Suprapubic skin (tissue), 4 donors: ENCODE results near the gene TCERG1L. TPM values are rescaled to one million over a fixed set of nuclear protein-coding genes. Genes with fewer than 3 reads are reported as not detected.

Experiments used
- DNase-seq, 2 donors: peaks; one replicate each; pipeline ENCODE4 v3.0.0-alpha.2; 2019; ENCODE audit warnings: low spot score in 2 of 2
- H3K27ac ChIP-seq: fragments of 200-600 bp; sonication (generic); one replicate; pipeline ENCODE4 v1.5.1; 2019
- H3K27me3 ChIP-seq: fragments of 200-600 bp; sonication (generic); one replicate; pipeline ENCODE4 v1.5.1; 2019
- H3K36me3 ChIP-seq: fragments of 200-600 bp; sonication (generic); one replicate; pipeline ENCODE4 v1.5.1; 2019
- H3K4me1 ChIP-seq: fragments of 200-600 bp; sonication (generic); one replicate; pipeline ENCODE4 v1.5.1; 2019
- H3K4me3 ChIP-seq: fragments of 200-600 bp; sonication (generic); one replicate; pipeline ENCODE4 v1.5.1; 2019; ENCODE audit warnings: mild to moderate bottlenecking
- H3K9me3 ChIP-seq: fragments of 200-600 bp; sonication (generic); one replicate; pipeline ENCODE4 v1.5.1; 2019
- EP300 ChIP-seq: sonication (generic); formaldehyde crosslinking; IDR thresholded peaks from one replicate; pipeline ENCODE4 v1.6.1; 2017; ENCODE audit warnings: antibody characterized with exemption
- POLR2A ChIP-seq, 2 donors: fragments of 450-650 bp; IDR thresholded peaks; one replicate each; pipeline ENCODE4 v1.6.1; 2017; ENCODE audit warnings: antibody characterized with exemption in 2 of 2, mild to moderate bottlenecking in 2 of 2, moderate library complexity in 2 of 2
- POLR2AphosphoS5 ChIP-seq, 3 donors: sonication (generic); formaldehyde crosslinking; IDR thresholded peaks; one replicate each; pipeline ENCODE4 v1.6.1; 2017; ENCODE audit warnings: antibody characterized with exemption in 3 of 3
- WGBS: methylation state at CpG from one replicate; pipeline ENCODE4 v1.1.5; 2018; 5-methylcytosine and 5-hydroxymethylcytosine counted together
- total RNA-seq, 4 donors: library from RNA; depleted of rRNA; stranded (reverse); fragments of >200 nt; gene quantifications; one replicate each; pipeline ENCODE4 v1.1.0, GENCODE V29; 2016
- TF ChIP-seq, protein P1 (sequence below), 2 donors: fragments of 200-600 bp in 1 of 2; fragments of 450-650 bp in 1 of 2; sonication (generic) in 1 of 2; IDR thresholded peaks; one replicate each; pipeline ENCODE4 v1.5.1; 2016 to 2019; ENCODE audit warnings: antibody characterized with exemption in 2 of 2, mild to moderate bottlenecking in 1 of 2, moderate library complexity in 1 of 2

TCERG1L gene
- total RNA-seq, 4 donors from 2014 or later, result 0.32 to 1.0 (median 0.51) TPM

GRCh38 chr10:131269776-131270460 lies 41.6 kb downstream of the TCERG1L start:
- Histone ChIP-seq H3K4me3 (no peak overlapping the region), H3K27ac (no peak overlapping the region), H3K4me1 (no peaks in the 10 kb centered on the region), H3K27me3 (peaks cover 12% of the 10 kb centered on the region), H3K36me3 (no peaks in the 10 kb centered on the region), H3K9me3 (no peaks in the 10 kb centered on the region)
- no peak for TF ChIP-seq POLR2A (IDR thresholded peaks at IDR 0.05)
- no peak for TF ChIP-seq EP300
- TF ChIP-seq, protein P1, sequence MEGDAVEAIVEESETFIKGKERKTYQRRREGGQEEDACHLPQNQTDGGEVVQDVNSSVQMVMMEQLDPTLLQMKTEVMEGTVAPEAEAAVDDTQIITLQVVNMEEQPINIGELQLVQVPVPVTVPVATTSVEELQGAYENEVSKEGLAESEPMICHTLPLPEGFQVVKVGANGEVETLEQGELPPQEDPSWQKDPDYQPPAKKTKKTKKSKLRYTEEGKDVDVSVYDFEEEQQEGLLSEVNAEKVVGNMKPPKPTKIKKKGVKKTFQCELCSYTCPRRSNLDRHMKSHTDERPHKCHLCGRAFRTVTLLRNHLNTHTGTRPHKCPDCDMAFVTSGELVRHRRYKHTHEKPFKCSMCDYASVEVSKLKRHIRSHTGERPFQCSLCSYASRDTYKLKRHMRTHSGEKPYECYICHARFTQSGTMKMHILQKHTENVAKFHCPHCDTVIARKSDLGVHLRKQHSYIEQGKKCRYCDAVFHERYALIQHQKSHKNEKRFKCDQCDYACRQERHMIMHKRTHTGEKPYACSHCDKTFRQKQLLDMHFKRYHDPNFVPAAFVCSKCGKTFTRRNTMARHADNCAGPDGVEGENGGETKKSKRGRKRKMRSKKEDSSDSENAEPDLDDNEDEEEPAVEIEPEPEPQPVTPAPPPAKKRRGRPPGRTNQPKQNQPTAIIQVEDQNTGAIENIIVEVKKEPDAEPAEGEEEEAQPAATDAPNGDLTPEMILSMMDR (IDR thresholded peaks at IDR 0.05), result no peak
- no peak for TF ChIP-seq POLR2AphosphoS5 (IDR thresholded peaks at IDR 0.05)
- WGBS, result 77% methylated on average over 17 of the region's 17 CpGs
- DNase-seq, result peak in 1 of 2 donors; percentile 24

- Histone ChIP-seq H3K36me3 (no peaks in the 10 kb centered on the region), H3K27me3 (peaks cover 9% of the 10 kb centered on the region), H3K9me3 (no peaks in the 10 kb centered on the region), H3K4me3 (no peak overlapping the region), H3K27ac (no peak overlapping the region), H3K4me1 (no peaks in the 10 kb centered on the region)
- DNase-seq, result peak in 1 of 2 donors; percentile 26
- no peak for TF ChIP-seq POLR2A (IDR thresholded peaks at IDR 0.05)
- WGBS, result 83% methylated on average over 1 of the region's 6 CpGs
Measured at GRCh38 chr10:131267814-131268095, 43.8 kb downstream of the TCERG1L start.

DNA sequence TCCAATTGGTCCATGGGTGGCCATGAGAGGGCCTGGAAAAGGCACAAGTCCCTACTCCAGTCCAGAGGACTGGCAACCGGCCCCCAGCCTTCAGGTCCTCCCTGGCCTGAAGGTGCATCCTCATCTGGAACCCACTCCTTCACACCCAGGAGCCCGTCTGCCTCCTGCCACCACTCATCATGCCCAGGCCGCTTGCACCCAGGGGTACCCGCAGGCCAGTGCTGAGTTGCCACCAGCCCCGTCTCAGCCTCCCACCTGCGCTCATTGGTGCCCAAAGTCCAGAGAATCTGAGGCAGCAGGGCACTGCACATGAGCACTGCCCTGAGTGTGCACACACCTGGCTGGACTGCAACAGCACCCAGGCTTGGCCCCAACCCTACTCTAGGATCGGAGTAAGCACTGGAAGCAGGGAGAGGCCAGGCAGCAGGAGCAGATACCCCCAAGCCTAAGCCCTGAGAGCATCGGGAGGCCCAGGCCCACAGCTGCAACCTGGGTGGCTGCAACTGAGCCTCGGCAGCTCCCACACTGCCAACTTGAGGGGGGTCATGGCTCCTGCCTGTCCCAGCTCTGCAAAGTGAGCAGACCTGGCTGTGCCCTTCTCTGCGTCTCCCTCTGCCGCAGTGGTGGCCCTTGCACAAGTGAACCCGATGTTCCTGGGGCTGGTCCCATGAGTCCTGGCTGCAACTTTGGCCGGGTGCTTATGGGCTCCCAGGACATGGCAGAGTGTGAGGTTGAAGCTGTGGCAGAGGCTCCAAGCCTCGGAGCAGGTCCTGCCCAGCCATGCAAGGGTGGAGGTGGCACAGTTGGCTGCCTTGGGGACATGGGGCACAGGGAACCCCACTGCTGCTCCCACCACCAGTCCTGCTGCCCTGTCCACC lies 44.3 kb downstream of the TCERG1L start:
- H3K9me3 ChIP-seq, result no peaks in the 10 kb centered on the region
- 100% methylated on average over 4 of the region's 14 CpGs for WGBS
- peaks cover 8% of the 10 kb centered on the region for H3K27me3 ChIP-seq
- H3K36me3 ChIP-seq, result no peaks in the 10 kb centered on the region
- H3K4me1 ChIP-seq, result no peaks in the 10 kb centered on the region
- TF ChIP-seq, protein P1 (IDR thresholded peaks at IDR 0.05), result no peak
- no peak overlapping the region for H3K27ac ChIP-seq
- peak in 1 of 2 donors; percentile 72 for DNase-seq
- H3K4me3 ChIP-seq, result no peak overlapping the region

DNA sequence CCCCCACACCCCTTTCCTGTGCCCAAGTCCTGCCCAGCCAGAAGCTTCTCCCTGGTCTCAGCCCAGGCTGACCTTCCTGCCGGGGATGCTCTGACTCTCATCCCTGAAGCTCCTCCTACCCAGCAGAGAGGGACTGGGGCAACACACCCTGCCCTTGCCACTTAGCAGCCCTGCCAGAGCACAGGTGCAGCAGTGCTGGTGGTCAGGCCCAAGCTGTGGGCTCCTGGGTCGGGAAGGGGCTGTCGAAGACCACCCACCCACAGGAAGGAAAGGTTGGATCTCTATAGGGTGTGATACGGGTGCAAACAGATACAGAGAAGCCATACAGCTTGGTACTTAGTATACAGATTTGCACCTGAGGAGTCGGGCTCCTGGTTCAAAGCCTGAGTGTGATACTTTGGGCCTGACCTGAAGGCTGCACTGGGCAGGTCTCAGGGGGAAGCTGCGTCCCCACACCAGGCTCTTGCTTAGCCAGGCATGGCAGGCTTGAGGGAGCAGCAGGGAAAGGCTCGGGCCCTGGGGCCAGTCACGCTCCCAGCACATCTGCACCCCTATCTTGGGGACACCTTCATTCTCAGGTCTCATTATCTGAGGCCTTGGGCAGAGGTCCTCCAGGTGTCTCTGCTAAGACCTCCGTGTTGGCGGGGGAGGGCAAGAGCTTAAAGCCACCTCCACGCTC lies 47.3 kb downstream of the TCERG1L start:
- H3K27ac ChIP-seq, result no peak overlapping the region
- WGBS, result 92% methylated on average over 10 of the region's 11 CpGs
- no peak overlapping the region for H3K4me3 ChIP-seq
- H3K36me3 ChIP-seq, result no peaks in the 10 kb centered on the region
- TF ChIP-seq POLR2AphosphoS5 (IDR thresholded peaks at IDR 0.05) (no peak), POLR2A (IDR thresholded peaks at IDR 0.05) (no peak), EP300 (no peak)
- TF ChIP-seq, protein P1 (IDR thresholded peaks at IDR 0.05), result no peak
- H3K27me3 ChIP-seq, result peaks cover 3% of the 10 kb centered on the region
- H3K9me3 ChIP-seq, result no peaks in the 10 kb centered on the region
- DNase-seq, result peak in 1 of 2 donors; percentile 58
- H3K4me1 ChIP-seq, result no peaks in the 10 kb centered on the region

- no peaks in the 10 kb centered on the region for H3K36me3 ChIP-seq
- TF ChIP-seq EP300 (no peak), POLR2AphosphoS5 (IDR thresholded peaks at IDR 0.05) (no peak), POLR2A (IDR thresholded peaks at IDR 0.05) (no peak)
- TF ChIP-seq, protein P1 (IDR thresholded peaks at IDR 0.05), result no peak
- no peak overlapping the region for H3K4me3 ChIP-seq
- no peaks in the 10 kb centered on the region for H3K9me3 ChIP-seq
- 79% methylated on average over 16 of the region's 16 CpGs for WGBS
- H3K27me3 ChIP-seq, result peaks cover 3% of the 10 kb centered on the region
- no peaks in the 10 kb centered on the region for H3K4me1 ChIP-seq
- DNase-seq, result peak in 1 of 2 donors; percentile 35
- no peak overlapping the region for H3K27ac ChIP-seq
Measured at GRCh38 chr10:131261890-131262475, 49.5 kb downstream of the TCERG1L start.
